Activated naive CD4-positive, alpha-beta T cell treated with anti-CD3 and anti-CD28 coated beads, Interleukin-2, amount 50 U/mL, for 24 hours (primary cell): ENCODE results near the gene PLEKHS1.
"Not testable (repeated sequence)": the region's sequence is repeated elsewhere in the genome, so short reads cannot be mapped to it uniquely, and the experiment has no call there.

Experiments used
- H3K27ac Mint-ChIP-seq: one replicate; pipeline ENCODE4 v1.8.0; 2021; ENCODE audit warnings: mild to moderate bottlenecking, mixed read lengths
- H3K27me3 Mint-ChIP-seq: one replicate; pipeline ENCODE4 v1.8.0; 2021; ENCODE audit warnings: mixed read lengths
- H3K36me3 Mint-ChIP-seq: one replicate; pipeline ENCODE4 v1.8.0; 2021; ENCODE audit warnings: mixed read lengths
- H3K4me1 Mint-ChIP-seq: one replicate; pipeline ENCODE4 v1.8.0; 2021; ENCODE audit warnings: mixed read lengths
- H3K4me3 Mint-ChIP-seq: one replicate; pipeline ENCODE4 v1.8.0; 2021; ENCODE audit warnings: mild to moderate bottlenecking, mixed read lengths
- H3K9me3 Mint-ChIP-seq: one replicate; pipeline ENCODE4 v1.8.0; 2021; ENCODE audit warnings: mixed read lengths

PLEKHS1 gene

GRCh38 chr10:113762083-113762482, 10.6 kb downstream of the PLEKHS1 start:
- Mint-ChIP-seq H3K27ac (no peak overlapping the region), H3K4me1 (no peaks in the 10 kb centered on the region), H3K27me3 (peaks cover 12% of the 10 kb centered on the region), H3K4me3 (no peak overlapping the region), H3K9me3 (peaks cover 7% of the 10 kb centered on the region), H3K36me3 (no peaks in the 10 kb centered on the region)

- H3K36me3 Mint-ChIP-seq, result no peaks in the 10 kb centered on the region
- H3K9me3 Mint-ChIP-seq, result peaks cover 7% of the 10 kb centered on the region
- H3K27me3 Mint-ChIP-seq, result peaks cover 25% of the 10 kb centered on the region
- no peak overlapping the region for H3K27ac Mint-ChIP-seq
- H3K4me3 Mint-ChIP-seq, result no peak overlapping the region
- H3K4me1 Mint-ChIP-seq, result no peaks in the 10 kb centered on the region
Observed at GRCh38 chr10:113764582-113764981, 13.1 kb downstream of the PLEKHS1 start.

GRCh38 chr10:113765910-113766309, 14.4 kb downstream of the PLEKHS1 start:
- Mint-ChIP-seq H3K27ac (no peak overlapping the region), H3K36me3 (no peaks in the 10 kb centered on the region), H3K4me1 (no peaks in the 10 kb centered on the region), H3K27me3 (peaks cover 37% of the 10 kb centered on the region), H3K4me3 (no peak overlapping the region), H3K9me3 (peaks cover 7% of the 10 kb centered on the region)

GRCh38 chr10:113767222-113767621, 15.7 kb downstream of the PLEKHS1 start:
- no peak overlapping the region for H3K27ac Mint-ChIP-seq
- peaks cover 7% of the 10 kb centered on the region for H3K9me3 Mint-ChIP-seq
- no peaks in the 10 kb centered on the region for H3K4me1 Mint-ChIP-seq
- peaks cover 41% of the 10 kb centered on the region for H3K27me3 Mint-ChIP-seq
- no peaks in the 10 kb centered on the region for H3K36me3 Mint-ChIP-seq
- H3K4me3 Mint-ChIP-seq, result no peak overlapping the region

- Mint-ChIP-seq H3K27ac (no peak overlapping the region), H3K27me3 (peaks cover 35% of the 10 kb centered on the region), H3K36me3 (no peaks in the 10 kb centered on the region), H3K9me3 (no peaks in the 10 kb centered on the region), H3K4me1 (no peaks in the 10 kb centered on the region), H3K4me3 (no peak overlapping the region)
Observed at GRCh38 chr10:113770346-113770745, 18.9 kb downstream of the PLEKHS1 start.

- H3K27ac Mint-ChIP-seq, H3K9me3 Mint-ChIP-seq, H3K4me3 Mint-ChIP-seq, H3K36me3 Mint-ChIP-seq, H3K4me1 Mint-ChIP-seq: not testable (repeated sequence)
- H3K27me3 Mint-ChIP-seq, result peaks cover 31% of the 10 kb centered on the region
Observed at GRCh38 chr10:113771131-113771530, 19.6 kb downstream of the PLEKHS1 start.

GRCh38 chr10:113775686-113776294, 24.3 kb downstream of the PLEKHS1 start:
- Mint-ChIP-seq H3K9me3 (no peaks in the 10 kb centered on the region), H3K27me3 (peaks cover 8% of the 10 kb centered on the region), H3K4me1 (no peaks in the 10 kb centered on the region), H3K4me3 (no peak overlapping the region), H3K27ac (no peak overlapping the region), H3K36me3 (no peaks in the 10 kb centered on the region)

GRCh38 chr10:113776553-113776952, 25.1 kb downstream of the PLEKHS1 start:
- Mint-ChIP-seq H3K36me3 (no peaks in the 10 kb centered on the region), H3K4me1 (no peaks in the 10 kb centered on the region), H3K9me3 (no peaks in the 10 kb centered on the region), H3K27ac (no peak overlapping the region), H3K4me3 (no peak overlapping the region), H3K27me3 (peaks cover 4% of the 10 kb centered on the region)

GRCh38 chr10:113780681-113781250, 29.3 kb downstream of the PLEKHS1 start:
- Mint-ChIP-seq H3K27ac (no peak overlapping the region), H3K4me1 (no peaks in the 10 kb centered on the region), H3K27me3 (peaks cover 2% of the 10 kb centered on the region), H3K4me3 (no peak overlapping the region), H3K36me3 (no peaks in the 10 kb centered on the region), H3K9me3 (no peaks in the 10 kb centered on the region)

- Mint-ChIP-seq H3K4me3 (no peak overlapping the region), H3K9me3 (no peaks in the 10 kb centered on the region), H3K4me1 (no peaks in the 10 kb centered on the region), H3K27me3 (peaks cover 2% of the 10 kb centered on the region), H3K27ac (no peak overlapping the region), H3K36me3 (no peaks in the 10 kb centered on the region)
Observed at GRCh38 chr10:113782367-113782766, 30.9 kb downstream of the PLEKHS1 start.

- no peaks in the 10 kb centered on the region for H3K9me3 Mint-ChIP-seq
- H3K27ac Mint-ChIP-seq, result no peak overlapping the region
- no peaks in the 10 kb centered on the region for H3K4me1 Mint-ChIP-seq
- no peaks in the 10 kb centered on the region for H3K36me3 Mint-ChIP-seq
- peaks cover 2% of the 10 kb centered on the region for H3K27me3 Mint-ChIP-seq
- no peak overlapping the region for H3K4me3 Mint-ChIP-seq
Observed at GRCh38 chr10:113782986-113783704, 31.7 kb downstream of the PLEKHS1 start.

GRCh38 chr10:113788604-113789083, 37.2 kb downstream of the PLEKHS1 start:
- Mint-ChIP-seq H3K36me3 (no peaks in the 10 kb centered on the region), H3K4me1 (no peaks in the 10 kb centered on the region), H3K27me3 (peaks cover 3% of the 10 kb centered on the region), H3K9me3 (no peaks in the 10 kb centered on the region), H3K4me3 (no peak overlapping the region), H3K27ac (no peak overlapping the region)

- no peak overlapping the region for H3K27ac Mint-ChIP-seq
- no peak overlapping the region for H3K4me3 Mint-ChIP-seq
- peaks cover 19% of the 10 kb centered on the region for H3K27me3 Mint-ChIP-seq
- no peaks in the 10 kb centered on the region for H3K9me3 Mint-ChIP-seq
- no peaks in the 10 kb centered on the region for H3K4me1 Mint-ChIP-seq
- no peaks in the 10 kb centered on the region for H3K36me3 Mint-ChIP-seq
Observed at GRCh38 chr10:113791691-113792090, 40.2 kb downstream of the PLEKHS1 start.

- no peak overlapping the region for H3K27ac Mint-ChIP-seq
- no peaks in the 10 kb centered on the region for H3K4me1 Mint-ChIP-seq
- no peaks in the 10 kb centered on the region for H3K36me3 Mint-ChIP-seq
- no peaks in the 10 kb centered on the region for H3K9me3 Mint-ChIP-seq
- H3K4me3 Mint-ChIP-seq, result no peak overlapping the region
- peaks cover 8% of the 10 kb centered on the region for H3K27me3 Mint-ChIP-seq
Observed at GRCh38 chr10:113801569-113801968, 50.1 kb downstream of the PLEKHS1 start.

GRCh38 chr10:113802997-113803396, 51.5 kb downstream of the PLEKHS1 start:
- Mint-ChIP-seq H3K27me3 (peaks cover 10% of the 10 kb centered on the region), H3K4me1 (no peaks in the 10 kb centered on the region), H3K9me3 (no peaks in the 10 kb centered on the region), H3K27ac (no peak overlapping the region), H3K36me3 (no peaks in the 10 kb centered on the region), H3K4me3 (no peak overlapping the region)

- H3K9me3 Mint-ChIP-seq, result no peaks in the 10 kb centered on the region
- H3K4me3 Mint-ChIP-seq, result no peak overlapping the region
- H3K36me3 Mint-ChIP-seq, result no peaks in the 10 kb centered on the region
- no peak overlapping the region for H3K27ac Mint-ChIP-seq
- peaks cover 8% of the 10 kb centered on the region for H3K27me3 Mint-ChIP-seq
- H3K4me1 Mint-ChIP-seq, result no peaks in the 10 kb centered on the region
Observed at GRCh38 chr10:113806503-113806902, 55.0 kb downstream of the PLEKHS1 start.
